Naive thymus-derived CD4-positive, alpha-beta T cell (primary cell): ENCODE results near the gene LRP6. TPM values are rescaled to one million over a fixed set of nuclear protein-coding genes. Genes with fewer than 3 reads are reported as not detected.
A peak's percentile ranks its signal among the peaks of the same experiment; 100 is the strongest.
"Not testable (repeated sequence)": the region's sequence is repeated elsewhere in the genome, so short reads cannot be mapped to it uniquely, and the experiment has no call there.

Experiments
- ATAC-seq: fragments of 150-1000 bp; cut with Tn5 transposase; 2 replicates; pipeline ENCODE4 v1.10.0; 2021; ENCODE audit warnings: mild to moderate bottlenecking, moderate library complexity
- CTCF ChIA-PET: fragments of 350-600 bp; sonication (Branson Sonifier 250); formaldehyde crosslinking; loops from one replicate; lab custom pipeline; 2021; ENCODE audit warnings: antibody characterized with exemption; lab: Charles Lee
- POLR2A ChIA-PET: fragments of 350-600 bp; sonication (Branson Sonifier 250); formaldehyde crosslinking; loops from one replicate; lab custom pipeline; 2021; ENCODE audit warnings: antibody characterized with exemption, inconsistent platforms; lab: Charles Lee
- DNase-seq, 9 donors: peaks; one replicate each; pipeline versions ENCODE4 v3.0.0 to v3.0.0-alpha.2; 2020 to 2022; ENCODE audit warnings: mixed read lengths in 1 of 9
- H3K27ac ChIP-seq: one replicate; pipeline ENCODE4 v1.7.0; 2013; ENCODE audit warnings: mild to moderate bottlenecking, low read depth, low read length, moderate library complexity
- H3K27me3 ChIP-seq, 2 donors: one replicate each; pipeline ENCODE4 v1.7.0; 2013; ENCODE audit warnings: low read length in 2 of 2, mild to moderate bottlenecking in 2 of 2, moderate library complexity in 2 of 2; ENCODE audit not compliant: control insufficient read depth in 2 of 2, insufficient read depth in 2 of 2
- H3K36me3 ChIP-seq, 3 experiments: 1 replicate in 2 of 3; 2 replicates in 1 of 3; pipeline ENCODE4 v1.7.0; 2013; ENCODE audit warnings: low read length in 3 of 3, mild to moderate bottlenecking in 3 of 3, moderate library complexity in 1 of 3; ENCODE audit not compliant: insufficient read depth in 3 of 3, control insufficient read depth in 2 of 3
- H3K4me1 ChIP-seq, 2 donors: one replicate each; pipeline ENCODE4 v1.7.0; 2013; ENCODE audit warnings: low read length in 2 of 2, mild to moderate bottlenecking in 2 of 2, moderate library complexity in 1 of 2; ENCODE audit not compliant: control insufficient read depth in 2 of 2, insufficient read depth in 2 of 2
- H3K4me3 ChIP-seq: 2 replicates; pipeline ENCODE4 v1.7.0; 2013; ENCODE audit warnings: mild to moderate bottlenecking, low read length
- H3K9me3 ChIP-seq, 3 experiments: 1 replicate in 2 of 3; 2 replicates in 1 of 3; pipeline ENCODE4 v1.7.0; 2013; ENCODE audit warnings: low read length in 3 of 3; ENCODE audit not compliant: control insufficient read depth in 2 of 3
- H3K27ac Mint-ChIP-seq, 9 donors: one replicate each; pipeline ENCODE4 v1.8.0; 2020 to 2022; ENCODE audit warnings: mixed read lengths in 9 of 9, mild to moderate bottlenecking in 8 of 9, moderate library complexity in 5 of 9, inconsistent platforms in 2 of 9
- H3K27me3 Mint-ChIP-seq, 5 donors: one replicate each; pipeline ENCODE4 v1.8.0; 2021 to 2022; ENCODE audit warnings: mixed read lengths in 5 of 5, mild to moderate bottlenecking in 1 of 5
- H3K36me3 Mint-ChIP-seq, 5 donors: one replicate each; pipeline ENCODE4 v1.8.0; 2020 to 2022; ENCODE audit warnings: mixed read lengths in 5 of 5, mild to moderate bottlenecking in 3 of 5, inconsistent platforms in 1 of 5
- H3K4me1 Mint-ChIP-seq, 7 donors: one replicate each; pipeline ENCODE4 v1.8.0; 2020 to 2022; ENCODE audit warnings: mixed read lengths in 7 of 7, mild to moderate bottlenecking in 3 of 7, inconsistent platforms in 1 of 7
- H3K4me3 Mint-ChIP-seq, 10 donors: one replicate each; pipeline ENCODE4 v1.8.0; 2020 to 2022; ENCODE audit warnings: mild to moderate bottlenecking in 10 of 10, mixed read lengths in 10 of 10, moderate library complexity in 6 of 10, inconsistent platforms in 2 of 10
- H3K9me3 Mint-ChIP-seq, 11 donors: one replicate each; pipeline ENCODE4 v1.8.0; 2020 to 2022; ENCODE audit warnings: mixed read lengths in 11 of 11, mild to moderate bottlenecking in 4 of 11, inconsistent platforms in 1 of 11, moderate library complexity in 1 of 11
- intact Hi-C, 2 donors: fragments of 100-400 bp; cut with micrococcal nuclease; formaldehyde crosslinking; loops; one replicate each; pipeline ENCODE4 v1.15.1; 2023
- polyA plus RNA-seq, 2 donors: library from polyadenylated mRNA; unstranded; fragments of 300-500 nt; fragmentation: Illumina TruSeq; gene quantifications; one replicate each; pipeline ENCODE4 v1.2.3, GENCODE V29; 2021
- total RNA-seq, 6 experiments: library from RNA in 5 of 6; stranded (reverse) in 5 of 6; gene quantifications; 1 replicate in 5 of 6; 2 replicates in 1 of 6; pipeline ENCODE4 v1.2.3 and lab custom pipeline; 2021 to 2026

Gene LRP6
- total RNA-seq (10 to 100 TPM in 1 of 5 experiments, 1 to 10 TPM in 4; 1.6 to 12.6 (median 7.4) TPM), polyA plus RNA-seq (1 to 10 TPM; 4.2 to 5.2 TPM), total RNA-seq (lab: John Stamatoyannopoulos, UW) (31.1 reads per million, percentile 60 among the genes with 10 or more reads in this experiment)

DNA sequence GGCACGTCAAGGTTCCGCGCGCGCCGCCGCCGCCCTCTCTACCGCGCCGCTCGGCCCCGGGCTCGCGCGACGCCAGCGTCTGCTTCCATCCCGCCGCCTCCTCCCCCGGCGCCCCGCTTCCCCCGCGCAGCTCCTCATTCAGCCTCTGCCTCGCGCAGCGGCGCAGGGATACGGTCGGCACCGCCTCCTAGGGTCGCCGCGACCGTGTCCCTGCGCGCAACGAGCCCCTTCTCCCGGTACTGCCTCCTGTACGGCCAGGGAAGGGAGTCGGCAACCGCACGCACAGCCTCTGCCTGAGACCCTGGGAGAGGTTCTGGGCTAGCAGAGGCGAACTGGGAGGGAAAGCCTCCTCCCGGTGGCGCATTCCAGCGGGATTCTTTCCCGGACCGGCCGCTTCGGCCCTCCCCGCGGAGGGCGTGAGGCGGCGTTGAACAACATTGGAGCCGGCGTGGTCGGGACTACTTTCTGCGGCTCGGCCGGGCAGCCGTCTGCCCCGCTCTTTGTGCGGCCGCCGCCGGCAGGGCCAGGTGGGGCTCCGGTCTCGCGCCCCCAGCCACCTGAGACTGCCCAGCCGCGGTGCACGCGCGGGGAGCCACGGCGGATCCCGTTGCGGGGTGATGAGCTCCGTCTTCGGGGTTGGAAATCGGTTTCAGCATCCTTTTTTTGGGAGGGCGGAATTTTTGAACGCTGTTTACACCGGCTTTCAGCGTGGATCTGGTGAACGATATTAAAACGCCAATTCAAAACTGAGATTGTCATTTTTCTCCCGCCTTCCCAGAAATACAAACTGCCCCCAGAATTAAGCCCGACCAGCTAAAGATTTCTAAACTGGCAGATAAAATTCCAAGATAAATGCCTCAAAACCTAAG is at the start of gene LRP6:
Gene LRP6 (minus strand): TSS at position 172 of the 869 bp plus-strand sequence. CDS start 309 bp downstream, outside the sequence.
- H3K4me1 ChIP-seq = peaks cover 8 to 10% of the 10 kb centered on the region in 2 donors
- POLR2A ChIA-PET = interaction anchor here (1.0 to 1.8 kb wide), 2 partner anchors 90 to 294 kb away, joined by 4 to 9 read pairs; partner anchors contain the start of gene BORCS5

GRCh38 chr12:12315838-12316237 is 49.0 kb upstream of the LRP6 start:
- intact Hi-C loops = no loop called here

More for the DNA sequence above, at the start of gene LRP6:
- H3K27me3 ChIP-seq = peaks cover 0 to 10% of the 10 kb centered on the region in 2 donors
- H3K36me3 Mint-ChIP-seq = no peaks in the 10 kb centered on the region
- H3K27ac ChIP-seq = peak within 1 kb of the TSS; percentile 68
- peak within 1 kb of the TSS; percentile 86 for H3K4me3 ChIP-seq
- peak; percentile 91 for ATAC-seq
- peaks cover 14 to 40% (median 31%) of the 10 kb centered on the region in 7 donors for H3K4me1 Mint-ChIP-seq
- H3K9me3 ChIP-seq = no peaks in the 10 kb centered on the region
- no peaks in the 10 kb centered on the region for H3K9me3 Mint-ChIP-seq
- intact Hi-C loops = loop anchor here (1.0 to 10.0 kb wide), 9 partner anchors 60 to 1902 kb away; partner anchors contain the start of genes BCL2L14 (in 1 of the 2), BORCS5 (in 1 of the 2), GPR19 (in 1 of the 2) and HEBP1 (in 1 of the 2)
- H3K4me3 Mint-ChIP-seq = peak within 1 kb of the TSS; percentile 79 to 93 (median 88)
- CTCF ChIA-PET = interaction anchor here (0.7 to 1.1 kb wide), 2 partner anchors 29 to 66 kb away, joined by 3 read pairs; no protein-coding TSS in a partner anchor
- DNase-seq = peak; percentile 57 to 83 (median 75)
- peaks cover 0 to 53% (median 14%) of the 10 kb centered on the region in 5 donors for H3K27me3 Mint-ChIP-seq
- H3K36me3 ChIP-seq = peaks cover 0 to 8% (median 0%) of the 10 kb centered on the region in 3 experiments
- H3K27ac Mint-ChIP-seq = peak within 1 kb of the TSS; percentile 29 to 88 (median 73)

DNA sequence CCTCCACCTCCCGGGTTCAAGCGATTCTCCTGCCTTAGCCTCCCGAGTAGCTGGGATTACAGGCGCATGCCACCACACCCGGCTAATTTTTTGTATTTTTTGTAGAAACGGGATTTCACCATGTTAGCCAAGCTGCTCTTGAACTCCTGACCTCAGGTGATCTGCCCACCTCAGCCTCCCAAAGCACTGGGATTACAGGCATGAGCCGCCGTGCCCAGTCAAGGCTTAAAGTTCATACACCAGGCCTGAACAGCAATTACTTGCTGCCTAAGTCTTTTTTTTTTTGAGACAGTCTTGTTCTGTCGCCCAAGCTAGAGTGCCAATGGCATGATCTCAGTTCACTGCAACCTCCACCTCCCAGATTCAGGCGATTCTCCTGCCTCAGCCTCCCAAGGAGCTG is 43.9 kb upstream of the LRP6 start:
- H3K4me1 Mint-ChIP-seq, H3K36me3 Mint-ChIP-seq, H3K27ac ChIP-seq, ATAC-seq, H3K9me3 Mint-ChIP-seq, H3K4me3 Mint-ChIP-seq, H3K27ac Mint-ChIP-seq, intact Hi-C loops, H3K4me3 ChIP-seq, POLR2A ChIA-PET, CTCF ChIA-PET, DNase-seq, H3K36me3 ChIP-seq, H3K4me1 ChIP-seq, H3K9me3 ChIP-seq, H3K27me3 ChIP-seq: not testable (repeated sequence)
- H3K27me3 Mint-ChIP-seq = peaks cover 0 to 12% (median 0%) of the 10 kb centered on the region in 5 donors

More at GRCh38 chr12:12315838-12316237, 49.0 kb upstream of the LRP6 start:
- CTCF ChIA-PET = no interaction called here
- H3K4me1 ChIP-seq = no peaks in the 10 kb centered on the region
- H3K27ac ChIP-seq = no peak overlapping the region
- peaks cover 0 to 3% (median 0%) of the 10 kb centered on the region in 5 donors for H3K36me3 Mint-ChIP-seq
- no peaks in the 10 kb centered on the region for H3K9me3 Mint-ChIP-seq
- no peak for DNase-seq
- H3K4me1 Mint-ChIP-seq = peaks cover 0 to 2% (median 0%) of the 10 kb centered on the region in 7 donors
- H3K9me3 ChIP-seq = no peaks in the 10 kb centered on the region
- H3K27ac Mint-ChIP-seq = no peak overlapping the region
- no peaks in the 10 kb centered on the region for H3K36me3 ChIP-seq
- H3K27me3 Mint-ChIP-seq = peaks cover 0 to 5% (median 0%) of the 10 kb centered on the region in 5 donors
- no peak overlapping the region for H3K4me3 Mint-ChIP-seq
- no peak for ATAC-seq
- no peaks in the 10 kb centered on the region for H3K27me3 ChIP-seq
- POLR2A ChIA-PET = no interaction called here
- H3K4me3 ChIP-seq = no peak overlapping the region

DNA sequence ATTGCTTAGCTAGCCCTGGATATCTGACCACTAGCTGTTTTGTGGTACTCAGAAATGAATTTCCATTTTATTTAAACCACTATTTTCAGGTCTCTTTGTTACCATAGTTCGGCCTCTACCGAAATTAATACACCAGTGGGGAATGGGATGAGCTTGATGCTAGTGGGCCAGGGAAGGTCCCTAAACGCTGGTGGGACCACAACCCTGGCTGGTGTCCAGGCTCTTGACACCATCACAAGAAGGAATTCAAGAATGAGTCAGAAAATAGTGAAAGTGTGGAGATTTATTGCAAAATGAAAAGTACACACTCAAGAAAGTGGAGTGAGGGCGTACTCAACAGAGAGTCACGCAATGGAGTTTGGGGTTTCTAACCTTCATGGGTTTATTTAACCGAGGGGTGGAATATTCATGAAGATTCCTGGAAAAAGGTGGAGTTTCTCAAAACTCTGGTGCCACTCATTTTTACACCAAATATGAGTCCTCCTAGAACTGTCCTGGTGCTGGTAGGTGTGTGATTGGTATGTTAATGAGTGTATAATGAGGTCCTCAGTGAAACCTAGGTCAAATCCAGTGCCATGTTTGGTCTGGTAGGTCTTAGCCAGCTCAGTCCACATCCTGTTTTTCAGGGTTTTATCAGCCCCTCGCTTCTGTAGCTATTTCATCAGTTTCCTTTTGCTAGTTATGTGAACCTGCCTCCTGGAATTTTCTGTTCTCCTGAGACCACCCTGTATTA is 38.9 kb upstream of the LRP6 start:
- no peaks in the 10 kb centered on the region for H3K27me3 ChIP-seq
- Mint-ChIP-seq H3K36me3 (no peaks in the 10 kb centered on the region), H3K27me3 (peaks cover 0 to 12% (median 0%) of the 10 kb centered on the region in 5 donors), H3K27ac (no peak overlapping the region), H3K9me3 (peaks cover 0 to 5% (median 0%) of the 10 kb centered on the region in 11 donors), H3K4me1 (no peaks in the 10 kb centered on the region), H3K4me3 (no peak overlapping the region)
- intact Hi-C loops = no loop called here
- H3K36me3 ChIP-seq = no peaks in the 10 kb centered on the region
- CTCF ChIA-PET = no interaction called here
- no peaks in the 10 kb centered on the region for H3K4me1 ChIP-seq
- no peak overlapping the region for H3K27ac ChIP-seq
- no peaks in the 10 kb centered on the region for H3K9me3 ChIP-seq
- ATAC-seq (no peak), DNase-seq (no peak)
- POLR2A ChIA-PET = no interaction called here
- no peak overlapping the region for H3K4me3 ChIP-seq

DNA sequence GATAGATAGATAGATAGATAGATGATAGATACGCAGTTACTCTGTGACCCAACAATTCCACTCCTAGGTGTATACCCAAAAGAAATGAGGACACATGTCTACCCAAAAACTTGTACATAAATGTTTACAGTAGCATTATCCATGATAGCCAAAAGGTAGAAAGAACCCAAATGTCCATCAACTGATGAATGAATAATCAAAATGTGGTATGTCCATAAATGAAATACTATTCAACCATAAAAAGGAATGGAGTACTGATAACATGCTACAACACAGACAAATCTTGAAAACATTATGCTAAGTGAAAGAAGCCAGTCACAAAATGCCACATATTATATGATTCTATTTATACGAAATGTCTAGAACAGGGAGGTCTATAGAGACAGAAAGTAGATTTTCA is 36.1 kb upstream of the LRP6 start:
- Mint-ChIP-seq H3K36me3 (no peaks in the 10 kb centered on the region), H3K4me3 (no peak overlapping the region), H3K27ac (no peak overlapping the region), H3K4me1 (no peaks in the 10 kb centered on the region), H3K27me3 (peaks cover 0 to 12% (median 0%) of the 10 kb centered on the region in 5 donors), H3K9me3 (peaks cover 0 to 5% (median 0%) of the 10 kb centered on the region in 11 donors)
- ATAC-seq (no peak), DNase-seq (no peak)
- Histone ChIP-seq H3K36me3 (no peaks in the 10 kb centered on the region), H3K4me3 (no peak overlapping the region), H3K27me3 (no peaks in the 10 kb centered on the region), H3K27ac (no peak overlapping the region), H3K9me3 (no peaks in the 10 kb centered on the region), H3K4me1 (no peaks in the 10 kb centered on the region)
- ChIA-PET CTCF (no interaction called here), POLR2A (no interaction called here)
- intact Hi-C loops = no loop called here

GRCh38 chr12:12301122-12301521 is 34.3 kb upstream of the LRP6 start:
- POLR2A ChIA-PET = no interaction called here
- no peaks in the 10 kb centered on the region for H3K36me3 Mint-ChIP-seq
- H3K4me1 Mint-ChIP-seq = no peaks in the 10 kb centered on the region
- Histone ChIP-seq H3K4me3 (no peak overlapping the region), H3K27ac (no peak overlapping the region), H3K9me3 (no peaks in the 10 kb centered on the region), H3K27me3 (no peaks in the 10 kb centered on the region), H3K36me3 (no peaks in the 10 kb centered on the region), H3K4me1 (no peaks in the 10 kb centered on the region)
- CTCF ChIA-PET = no interaction called here
- H3K27ac Mint-ChIP-seq = no peak overlapping the region
- DNase-seq (no peak), ATAC-seq (no peak)
- intact Hi-C loops = no loop called here
- H3K9me3 Mint-ChIP-seq = peaks cover 0 to 5% (median 0%) of the 10 kb centered on the region in 11 donors
- peaks cover 0 to 8% (median 0%) of the 10 kb centered on the region in 5 donors for H3K27me3 Mint-ChIP-seq
- H3K4me3 Mint-ChIP-seq = no peak overlapping the region
